HG03558 (cell line): ENCODE data around the gene RPL26.

Source experiments
- ATAC-seq: cut with Tn5 transposase; IDR thresholded peaks from one replicate; pipeline ENCODE4 v1.9.1; 2021; ENCODE audit warnings: moderate number of reproducible peaks; ENCODE audit not compliant: unreplicated experiment; ENCODE audit errors: extremely low read depth

Gene RPL26

DNA sequence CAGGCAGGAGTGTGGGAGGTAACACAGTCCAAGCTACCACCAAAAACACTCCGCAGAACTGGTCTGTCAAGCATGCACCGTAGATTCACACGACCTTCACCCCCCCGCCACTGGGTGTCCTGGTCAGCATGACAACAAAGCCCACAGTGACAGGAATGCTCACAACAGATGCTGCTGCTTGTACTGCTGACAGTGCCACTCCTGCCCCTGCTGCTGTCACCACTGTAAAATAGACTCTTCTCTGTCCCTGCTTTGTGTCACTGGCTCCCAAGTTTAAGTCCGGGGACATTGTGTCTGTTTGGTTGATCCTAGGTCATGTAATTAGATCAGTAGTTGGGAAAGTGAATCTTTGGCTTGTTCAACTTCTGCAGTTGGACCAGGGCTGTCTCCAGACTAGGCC lies 50.3 kb downstream of the RPL26 start:
- ATAC-seq = no peak

DNA sequence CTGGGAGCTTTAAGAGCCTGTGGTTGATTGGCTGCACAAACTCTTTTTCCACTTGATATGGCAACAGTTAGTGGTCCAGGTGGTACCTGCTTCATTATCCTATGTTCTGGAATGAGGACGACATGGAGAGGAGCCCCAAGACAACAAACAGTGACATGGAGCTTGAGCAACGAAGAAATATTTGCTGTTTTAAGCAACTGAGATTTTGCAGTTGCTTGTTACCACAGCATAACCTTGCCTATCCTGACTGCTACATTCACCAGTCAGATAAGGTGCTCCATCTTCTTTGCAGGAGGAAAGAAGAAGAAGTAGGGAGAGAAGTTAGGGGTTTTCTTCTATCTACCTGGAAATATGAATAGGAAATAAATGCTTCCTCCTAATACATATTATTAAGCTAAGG lies 50.9 kb downstream of the RPL26 start:
- no peak for ATAC-seq
